DMS53 treated with DMSO at 0.1 percent for 48 hours (cell line): ENCODE measurements around the gene SYNM.

Experiments used
- DNase-seq: peaks from one replicate; lab custom pipeline; 2025; ENCODE audit not compliant: unreplicated experiment; lab: John Stamatoyannopoulos, UW

Gene SYNM

DNA sequence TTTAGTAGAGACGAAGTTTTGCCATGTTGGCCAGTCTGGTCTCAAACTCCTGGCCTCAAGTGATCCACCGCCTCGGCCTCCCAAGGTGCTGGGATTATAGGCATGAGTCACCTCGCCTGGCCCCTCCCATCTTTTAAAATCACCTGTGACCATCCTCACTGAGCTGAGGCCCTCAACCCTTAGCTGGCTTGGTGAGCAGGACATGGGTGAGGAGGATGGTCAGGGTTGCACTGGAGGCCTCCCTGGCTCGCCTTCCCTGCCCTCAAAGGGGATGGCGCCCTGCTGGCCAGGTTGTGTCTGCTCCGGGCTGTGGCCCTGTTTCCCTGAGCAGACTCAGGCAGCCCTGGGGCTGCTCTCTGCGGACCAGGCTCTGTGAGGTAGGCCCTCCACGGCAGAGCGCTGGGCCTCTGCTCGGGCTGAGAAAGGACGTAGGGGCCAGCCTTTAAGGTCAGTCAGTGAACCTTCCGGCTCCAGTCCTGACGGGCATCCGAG lies 33.7 kb downstream of the SYNM start:
- DNase-seq: no peak

DNA sequence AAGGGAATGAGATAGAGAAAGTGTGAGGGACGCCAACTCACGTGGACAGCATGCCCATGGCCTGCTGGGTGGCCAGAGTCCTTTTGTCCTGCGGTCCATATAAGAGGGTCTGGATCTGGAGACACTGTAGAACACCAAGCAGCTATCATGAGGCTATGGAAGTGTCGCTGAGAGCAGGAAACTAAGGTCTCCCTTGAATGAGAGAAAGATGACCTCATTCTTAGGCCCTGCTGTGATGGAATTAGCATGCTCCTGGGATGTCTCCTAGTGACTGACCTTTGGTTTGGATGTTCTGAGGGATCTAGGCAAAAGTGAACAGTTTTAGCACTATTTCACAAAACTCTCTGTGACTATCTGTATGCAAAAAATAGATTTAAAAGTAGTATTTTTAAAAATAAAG lies 34.4 kb downstream of the SYNM start:
- DNase-seq: no peak

DNA sequence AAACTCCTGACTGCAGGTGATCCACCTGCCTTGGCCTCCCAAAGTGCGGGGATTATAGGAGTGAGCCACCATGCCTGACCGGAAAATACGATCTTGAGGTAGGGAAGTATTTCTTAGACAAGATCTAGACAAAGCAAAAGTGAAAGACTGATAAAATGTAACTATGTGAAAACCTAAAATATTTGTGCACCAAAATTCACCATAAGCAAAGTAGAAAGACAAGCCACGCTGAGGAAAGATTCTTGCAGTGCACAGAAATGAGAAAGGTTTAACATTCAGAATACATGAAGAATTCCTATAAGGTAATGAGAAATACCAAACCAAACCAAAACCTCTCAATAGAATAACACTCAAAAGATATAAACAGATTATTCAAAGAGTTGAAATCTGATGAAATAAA lies 35.7 kb downstream of the SYNM start:
- no peak for DNase-seq

DNA sequence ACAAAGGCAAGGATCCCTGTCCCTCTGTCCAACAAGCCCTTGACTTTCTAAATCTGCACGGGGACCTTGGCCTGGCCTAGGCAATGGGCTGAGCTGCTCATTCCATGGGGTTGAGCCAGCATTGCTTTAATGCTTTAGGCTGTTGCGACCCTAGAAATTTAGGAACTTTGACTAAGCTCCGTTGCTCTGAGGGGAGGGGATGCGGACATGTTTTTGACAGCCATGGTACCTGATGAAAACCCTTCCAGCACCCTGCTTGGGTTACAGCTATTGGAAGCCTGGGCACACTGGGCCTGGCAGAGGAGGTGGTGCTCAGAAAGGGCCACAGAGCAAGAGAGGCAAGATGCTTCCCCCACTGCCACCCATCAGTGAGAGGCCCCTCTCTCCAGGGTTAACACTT lies 37.1 kb downstream of the SYNM start:
- no peak for DNase-seq

DNA sequence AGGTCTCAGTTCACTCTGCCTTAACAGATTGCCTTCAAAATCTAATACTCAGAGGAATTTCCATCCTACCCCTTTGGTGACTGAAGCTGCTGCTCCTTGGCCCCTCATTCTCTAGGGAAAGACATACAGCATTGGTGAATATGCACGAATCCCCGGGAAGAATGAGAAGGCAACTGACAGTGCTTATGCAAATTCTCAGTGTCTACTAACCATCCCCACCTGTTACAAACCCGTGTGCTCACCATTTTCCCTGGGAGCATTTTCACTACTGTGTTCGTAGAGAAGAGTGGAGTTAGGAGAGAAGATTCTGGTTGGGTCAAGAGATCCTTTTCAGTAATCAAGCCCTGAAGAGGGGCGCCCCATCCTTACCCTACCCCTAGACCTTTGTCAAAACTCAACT lies 37.7 kb downstream of the SYNM start:
- no peak for DNase-seq

DNA sequence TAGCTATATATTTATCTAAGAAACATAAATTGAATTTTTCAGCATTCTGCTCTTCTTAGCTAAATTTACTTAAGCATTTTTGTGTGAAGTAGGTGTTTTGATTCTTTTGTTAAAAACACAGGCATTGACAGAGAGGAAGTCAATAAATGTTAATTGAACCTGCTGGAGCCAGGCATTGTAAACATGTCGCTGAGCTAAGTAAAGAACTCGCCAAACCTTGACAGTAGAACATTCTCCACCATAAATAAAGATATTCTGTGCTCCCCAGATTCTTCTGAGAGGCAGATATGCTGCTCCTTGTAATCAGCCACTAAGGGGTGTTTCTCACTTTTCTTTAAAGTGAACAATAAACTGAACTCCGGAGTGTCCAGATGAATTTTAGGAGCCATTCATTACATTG lies 38.4 kb downstream of the SYNM start:
- no peak for DNase-seq

DNA sequence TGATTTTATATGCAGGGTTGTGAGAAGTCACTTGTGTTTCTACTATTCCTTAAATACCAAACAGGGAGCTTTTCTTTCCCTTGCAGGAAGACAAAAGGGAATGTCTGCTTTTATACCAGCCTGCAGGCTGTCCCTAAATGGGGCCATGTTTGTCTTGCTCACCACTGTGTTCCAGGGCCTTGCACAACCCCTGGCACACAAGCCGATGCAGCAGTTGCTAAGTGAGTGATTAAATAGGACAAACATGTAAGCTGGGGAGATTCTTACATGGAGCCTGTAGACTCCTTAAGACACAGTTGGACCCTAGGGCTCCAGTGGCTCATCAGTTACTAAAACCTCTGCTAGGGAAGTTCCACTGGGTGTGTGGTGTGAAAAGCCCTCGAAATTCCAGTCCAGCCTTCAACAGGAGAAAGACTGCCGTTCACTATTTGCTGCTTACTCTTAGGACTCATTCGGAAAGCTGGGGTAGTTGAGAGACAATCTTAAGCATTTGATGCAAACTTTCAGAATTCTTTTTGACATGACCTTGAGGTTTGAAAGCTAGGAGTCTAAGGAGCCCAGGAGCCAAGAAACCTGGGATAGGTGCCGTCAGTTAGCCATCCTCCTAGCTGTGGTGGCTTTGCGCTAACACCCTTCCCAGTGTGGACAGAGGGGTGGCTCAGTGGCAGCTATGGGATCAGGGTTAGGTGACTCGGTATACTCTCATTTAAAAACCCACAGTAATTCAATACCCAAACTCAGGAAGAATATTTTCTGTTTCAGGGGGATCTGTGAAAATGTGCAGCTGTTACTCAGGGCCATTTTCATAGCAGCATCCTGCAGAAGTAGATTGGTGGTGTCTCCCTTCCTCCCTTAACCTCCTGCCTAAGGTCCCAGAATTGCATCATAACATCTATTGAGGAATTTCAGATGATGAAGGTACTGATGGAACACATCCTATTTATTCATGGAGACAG lies 39.1 kb downstream of the SYNM start:
- DNase-seq: no peak

DNA sequence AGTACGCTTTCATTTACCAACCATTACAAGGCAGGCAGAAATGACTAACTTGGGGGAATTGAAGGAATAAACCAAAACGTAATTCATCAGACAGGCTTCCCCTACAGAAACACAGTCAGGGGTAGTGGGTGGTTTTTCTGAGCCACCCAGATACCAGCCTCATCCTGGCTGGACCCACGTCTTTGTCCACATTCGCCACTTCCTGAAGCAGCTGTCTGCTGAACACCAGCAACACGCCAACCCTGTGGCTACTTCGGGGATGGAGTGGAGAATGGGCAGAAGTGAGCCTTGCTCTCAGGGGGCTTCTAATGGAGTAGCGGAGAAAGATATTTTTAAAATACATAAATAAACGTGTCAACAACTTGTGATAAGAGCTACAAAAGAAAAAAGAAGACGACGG lies 40.1 kb downstream of the SYNM start:
- DNase-seq: no peak

DNA sequence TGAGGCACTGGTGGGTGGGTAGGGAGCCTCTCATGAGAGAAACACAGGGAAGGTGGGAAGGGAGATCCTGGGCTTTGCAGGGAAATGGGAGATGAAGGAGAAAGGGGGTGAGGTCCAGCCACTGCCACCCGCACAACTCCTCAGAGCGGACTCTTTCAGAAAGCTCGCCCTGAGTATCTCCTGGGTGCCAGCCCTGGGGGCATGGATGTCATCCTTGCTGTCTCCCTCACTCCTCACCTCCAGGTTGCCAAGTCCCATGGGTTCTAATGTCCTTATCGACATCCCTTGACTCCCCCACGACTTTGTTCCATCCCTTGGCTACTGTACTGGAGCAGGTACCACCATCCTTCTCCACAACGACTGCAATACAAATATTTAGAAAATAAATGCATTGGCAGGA lies 40.9 kb downstream of the SYNM start:
- DNase-seq: no peak

DNA sequence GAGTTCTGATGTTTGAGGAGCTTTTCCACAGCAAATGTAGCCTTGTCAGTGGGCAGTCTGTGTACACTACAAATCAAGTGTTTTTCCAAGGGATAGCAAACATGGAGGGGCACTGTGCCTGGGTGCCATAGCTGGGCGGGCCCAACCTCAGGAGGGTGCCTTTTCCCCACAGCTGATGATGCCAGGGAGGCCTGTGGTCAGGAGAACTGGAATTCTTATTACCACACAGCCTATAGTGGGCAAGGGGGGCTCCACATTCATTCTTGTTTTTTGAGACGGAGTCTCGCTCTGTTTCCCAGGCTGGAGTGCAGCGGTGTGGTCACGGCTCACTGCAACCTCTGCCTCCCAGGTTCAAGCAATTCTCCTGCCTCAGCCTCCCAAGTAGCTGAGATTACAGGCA lies 41.8 kb downstream of the SYNM start:
- no peak for DNase-seq

DNA sequence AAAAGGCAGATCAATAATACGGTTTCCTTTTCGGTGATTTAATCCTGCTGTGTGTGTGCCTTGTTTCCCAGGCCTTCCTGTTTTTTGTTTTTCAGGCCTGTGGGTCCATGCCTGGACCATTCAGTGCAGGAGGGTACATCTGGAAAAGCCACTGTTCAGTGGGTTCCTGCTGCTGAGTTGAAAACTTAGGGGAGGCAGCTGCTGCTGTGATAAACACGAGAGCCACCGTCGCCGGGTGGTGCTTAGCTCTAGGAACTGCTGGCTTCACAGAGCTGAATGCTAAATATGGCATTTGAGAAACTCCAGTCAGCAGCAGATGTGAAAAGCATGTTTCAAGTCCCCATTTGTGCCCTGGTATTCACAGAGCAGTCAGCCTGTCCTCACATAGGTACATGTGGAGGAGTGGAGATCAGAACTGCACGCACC lies 44.0 kb downstream of the SYNM start:
- DNase-seq: no peak

DNA sequence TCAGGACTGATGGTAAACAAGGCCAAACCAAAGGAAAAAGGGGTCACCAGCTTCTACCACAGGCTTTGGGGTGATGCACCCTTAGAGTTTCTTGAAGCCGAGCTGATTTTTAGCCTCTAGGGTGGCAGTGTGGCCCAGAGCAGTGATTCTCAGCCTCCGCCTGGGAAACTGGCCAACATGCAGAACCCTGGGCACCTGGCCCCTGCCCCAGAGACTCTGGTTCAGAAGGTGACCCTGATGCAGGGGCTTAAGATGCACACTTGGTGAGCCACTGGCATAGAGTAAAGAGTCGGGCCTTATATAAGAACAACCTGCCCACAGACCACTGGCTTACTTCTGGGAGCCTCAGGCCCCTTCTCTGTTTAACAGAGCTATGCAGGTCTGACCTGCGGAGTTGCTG lies 44.5 kb downstream of the SYNM start:
- DNase-seq: no peak

DNA sequence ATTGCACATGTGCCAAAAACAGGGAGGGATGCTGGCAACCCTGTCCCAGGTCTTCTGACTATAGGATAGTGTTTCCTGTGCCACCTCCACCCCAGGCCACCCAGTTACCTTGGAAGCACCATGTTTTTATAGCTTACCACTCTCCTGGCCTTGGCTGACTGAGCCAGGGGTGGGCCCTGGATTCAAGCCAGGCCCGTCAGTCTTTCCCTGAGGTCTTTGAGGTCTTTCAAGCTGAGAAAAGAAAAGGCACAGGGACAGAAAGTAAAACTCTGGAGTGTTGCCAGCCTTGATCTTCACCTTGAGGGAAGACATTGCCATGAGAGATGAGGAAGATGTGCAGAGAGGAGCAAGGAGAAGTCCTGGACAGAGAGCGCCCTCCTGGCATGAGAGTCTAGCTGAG lies 46.3 kb downstream of the SYNM start:
- DNase-seq: no peak

DNA sequence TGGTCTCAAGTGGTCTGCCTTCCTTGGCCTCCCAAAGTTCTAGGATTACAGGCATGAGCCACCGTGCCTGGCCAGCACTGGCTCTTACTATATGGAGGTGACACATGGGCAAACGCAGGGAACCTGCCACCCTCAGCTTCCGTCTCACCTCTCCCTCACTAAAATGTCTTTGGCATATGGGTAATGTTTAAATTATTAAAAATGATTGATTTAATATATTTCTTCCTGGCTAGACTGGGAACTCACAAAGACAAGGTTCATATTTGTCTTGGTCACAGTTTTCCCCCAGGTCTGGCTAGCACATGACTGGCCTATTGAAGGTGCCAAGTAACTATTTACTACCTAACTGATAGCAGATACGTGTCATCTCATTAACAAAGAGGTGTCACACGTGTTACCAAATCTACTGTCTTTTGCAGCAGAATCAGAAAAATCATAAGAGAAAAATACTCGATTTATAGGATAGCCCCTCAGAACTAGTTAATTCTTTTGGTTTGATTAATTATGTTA lies 48.2 kb downstream of the SYNM start:
- DNase-seq: no peak

DNA sequence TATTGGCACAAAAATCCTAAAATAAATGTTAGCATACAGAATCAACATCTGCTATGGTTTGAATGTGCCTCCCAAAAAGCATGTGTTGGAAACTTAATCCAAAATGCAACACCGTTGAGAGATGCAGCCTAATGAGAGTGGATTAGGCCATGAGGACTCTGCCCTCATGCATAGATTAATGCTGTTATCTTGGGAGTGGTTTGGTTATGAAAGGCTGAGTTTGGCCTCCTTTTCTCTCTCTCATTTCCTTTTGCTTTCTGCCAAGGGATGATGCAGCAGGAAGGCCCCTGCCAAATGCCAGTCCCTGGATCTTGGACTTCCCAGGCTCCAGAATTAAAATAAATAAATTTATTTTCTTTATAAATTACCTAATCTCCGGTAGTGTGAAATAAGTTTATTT lies 49.4 kb downstream of the SYNM start:
- DNase-seq: no peak

DNA sequence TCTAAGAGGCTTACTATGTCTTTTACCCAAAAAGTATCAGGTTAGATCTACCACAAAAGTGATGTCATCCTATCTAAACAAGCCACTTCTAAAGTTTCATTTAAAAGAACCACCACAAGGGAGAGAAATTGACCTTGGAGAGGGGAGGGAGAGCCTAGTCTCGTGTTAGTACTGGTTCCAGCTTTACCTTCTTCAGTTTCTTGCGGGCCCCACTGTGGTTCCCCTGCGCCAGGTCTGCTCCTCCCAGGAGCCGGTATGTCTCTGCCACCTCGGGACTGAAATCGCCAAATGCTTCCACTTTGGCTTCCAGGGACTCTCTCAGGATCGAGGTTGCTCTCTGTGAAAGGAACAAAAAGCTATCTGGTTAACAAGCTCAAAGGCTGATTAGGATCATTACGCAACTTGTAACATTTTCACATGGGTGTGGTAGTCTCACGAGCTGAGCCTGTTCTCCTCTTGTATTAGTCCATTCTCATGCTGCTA lies 51.1 kb downstream of the SYNM start:
- DNase-seq: no peak

DNA sequence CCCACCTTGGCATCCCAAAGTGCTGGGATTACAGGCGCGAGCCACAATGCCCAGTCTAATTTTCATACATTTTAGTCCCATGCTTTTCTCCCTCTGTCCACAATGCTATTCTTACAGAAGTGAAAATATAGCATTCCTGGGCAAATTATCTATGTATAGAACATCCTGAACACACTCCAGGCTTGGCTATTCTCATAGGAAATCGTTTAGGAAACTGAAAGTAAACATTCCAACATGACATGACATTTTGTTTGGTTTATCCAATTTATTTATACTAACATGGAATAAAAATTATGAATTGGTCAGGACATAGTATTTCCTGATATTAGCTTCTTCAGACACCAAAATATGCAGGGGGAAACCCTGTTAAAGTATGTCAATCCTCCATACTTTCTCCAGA lies 52.6 kb downstream of the SYNM start:
- no peak for DNase-seq

DNA sequence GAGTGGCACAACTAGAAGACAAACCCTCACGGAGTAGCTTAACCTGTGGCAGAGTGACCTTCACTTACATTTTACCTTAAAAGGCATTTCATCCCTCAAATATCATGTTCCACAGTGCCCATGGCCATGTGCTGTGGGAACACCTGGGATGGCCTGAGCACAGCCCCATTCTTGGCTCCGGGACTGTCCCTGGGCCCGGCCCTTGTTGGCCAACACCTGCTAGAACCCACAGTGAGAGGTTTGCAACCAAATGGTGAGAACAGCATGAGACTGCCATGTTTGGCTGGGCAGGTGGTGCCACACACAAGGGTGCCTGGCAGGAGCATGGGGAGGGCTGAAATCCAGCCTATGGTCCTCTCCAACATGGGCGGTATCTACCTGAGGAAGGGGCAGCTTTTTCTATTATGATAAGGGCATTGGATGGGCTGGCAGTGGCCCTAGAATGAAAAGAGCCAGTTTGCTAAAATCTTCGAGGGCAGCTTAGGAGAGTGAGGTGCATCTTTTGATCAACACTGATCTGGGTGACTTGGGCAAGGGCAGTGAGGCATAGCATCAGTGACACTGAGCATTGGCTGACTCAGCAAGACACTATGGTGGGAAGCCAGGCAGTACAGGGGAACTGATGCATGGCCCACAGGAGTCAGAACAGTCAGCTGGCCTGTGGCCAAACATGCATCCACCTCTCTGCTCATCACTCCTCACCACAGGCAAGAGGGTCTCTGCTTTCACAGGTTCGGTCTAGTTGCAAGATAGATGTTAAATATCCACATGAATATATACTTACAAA lies 53.9 kb downstream of the SYNM start:
- no peak for DNase-seq

DNA sequence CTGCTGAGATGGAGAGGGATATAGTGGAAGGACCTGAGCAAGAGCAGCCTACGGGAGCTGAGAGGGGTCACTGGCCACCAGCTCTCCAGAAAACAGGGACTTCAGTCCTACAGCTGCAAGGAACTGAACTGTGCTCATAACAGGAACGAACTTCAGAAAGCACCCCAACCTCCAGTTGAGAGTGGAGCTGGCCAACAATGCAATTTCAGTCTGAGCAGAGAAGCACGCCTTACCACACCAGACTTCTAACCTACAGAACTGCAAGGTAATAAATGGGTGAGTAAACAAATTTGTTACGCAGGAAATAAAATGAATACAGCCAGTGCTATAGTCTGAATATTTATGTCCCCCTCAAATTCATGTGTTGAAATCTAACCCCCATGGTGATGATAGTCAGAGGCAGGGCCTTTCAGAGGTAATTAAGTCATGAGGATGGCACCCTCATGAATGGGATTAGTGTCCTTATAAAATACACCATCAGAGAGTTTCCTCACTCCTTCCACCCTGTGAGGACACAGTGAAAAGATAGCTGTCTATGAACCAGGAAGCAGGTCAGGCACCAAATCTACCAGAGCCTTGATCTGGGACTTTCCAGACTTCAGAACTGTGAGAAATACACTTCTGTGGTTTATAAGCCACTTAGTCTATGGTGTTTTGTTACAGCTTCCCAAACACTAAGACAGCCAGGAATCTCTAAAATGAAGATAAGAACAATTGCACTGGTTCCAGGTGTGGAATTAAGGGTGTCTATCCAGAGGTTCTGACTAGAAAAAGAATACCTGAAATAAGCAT lies 58.6 kb downstream of the SYNM start:
- no peak for DNase-seq

DNA sequence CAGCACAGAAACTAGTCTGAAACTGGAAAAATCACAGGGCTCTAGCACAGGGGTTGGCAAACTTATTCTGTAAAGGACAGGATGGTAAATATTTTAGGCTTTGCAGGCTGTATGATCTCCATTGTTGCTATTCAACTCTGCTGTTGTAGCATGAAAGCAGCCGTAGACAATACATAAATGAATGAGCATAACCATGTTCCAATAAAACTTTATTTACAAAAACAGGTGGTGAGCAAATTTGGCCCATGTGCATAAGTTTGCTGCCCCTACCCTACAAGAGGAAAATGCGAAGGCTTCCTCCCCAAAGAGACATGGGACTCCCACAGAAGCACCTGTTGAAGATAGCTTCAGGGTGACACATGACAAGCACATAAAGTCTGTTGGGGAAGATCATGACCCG lies 59.2 kb downstream of the SYNM start:
- no peak for DNase-seq
